ENCODE measurements around the gene MAPK8IP2.
"Not testable (repeated sequence)": the region's sequence is repeated elsewhere in the genome, so short reads cannot be mapped to it uniquely, and the experiment has no call there.

The MAPK8IP2 gene

DNA sequence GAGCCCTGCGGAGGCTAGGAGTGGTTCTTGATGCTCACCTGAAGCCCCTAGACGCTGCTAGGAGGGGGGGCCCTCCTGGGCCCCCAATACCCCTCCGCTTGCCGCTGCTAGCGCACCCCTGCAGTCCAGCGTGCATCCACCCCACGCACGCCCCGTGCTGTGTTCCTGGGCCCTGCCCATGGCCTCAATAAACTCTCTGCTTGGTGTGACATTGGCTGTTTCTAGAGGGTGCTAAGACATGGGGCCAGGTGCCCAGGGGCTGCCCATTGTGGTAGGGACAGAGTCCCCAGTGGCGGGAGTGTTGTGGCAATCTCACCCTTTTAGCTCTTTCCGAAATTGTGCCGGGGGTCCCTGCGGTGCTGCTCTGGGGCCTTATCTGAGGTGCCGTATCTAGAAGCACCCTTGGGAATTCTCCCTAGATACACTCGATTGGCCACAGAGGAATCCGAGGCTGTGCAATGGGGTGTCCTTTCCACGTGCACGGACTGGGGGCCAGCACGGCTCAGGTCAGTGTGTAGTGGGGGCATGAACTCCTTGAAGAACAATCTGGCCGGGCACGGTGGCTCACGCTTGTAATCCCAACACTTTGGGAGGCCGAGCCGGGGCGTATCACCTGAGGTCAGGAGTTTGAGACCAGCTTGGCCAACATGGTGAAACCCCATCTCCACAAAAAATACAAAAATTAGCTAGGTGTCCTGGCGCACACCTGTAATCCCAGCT is 10.9 kb downstream of the MAPK8IP2 start:
- DNase-seq (ENCODE audit: extremely low read depth in 1 of 2, low read depth in 1 of 2) = no peak

DNA sequence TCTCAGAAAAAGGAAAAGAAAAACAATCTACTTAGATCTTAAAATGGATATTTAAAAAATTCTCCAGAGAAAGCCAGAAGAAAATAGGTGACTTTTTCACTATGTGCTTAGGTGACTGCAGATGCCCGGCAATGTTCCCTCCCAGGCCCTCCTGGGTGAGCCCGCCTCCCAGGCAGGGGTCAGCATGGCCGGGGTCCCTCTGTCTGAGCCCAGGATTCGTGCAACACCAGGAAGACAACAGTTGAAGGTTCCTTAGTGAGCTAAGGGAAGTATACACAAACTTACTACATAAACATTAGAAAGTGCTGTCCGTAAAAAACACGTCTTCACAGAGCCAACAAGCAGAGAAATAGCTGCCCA is 11.6 kb downstream of the MAPK8IP2 start:
- DNase-seq (ENCODE audit: extremely low read depth in 1 of 2, low read depth in 1 of 2) = no peak

DNA sequence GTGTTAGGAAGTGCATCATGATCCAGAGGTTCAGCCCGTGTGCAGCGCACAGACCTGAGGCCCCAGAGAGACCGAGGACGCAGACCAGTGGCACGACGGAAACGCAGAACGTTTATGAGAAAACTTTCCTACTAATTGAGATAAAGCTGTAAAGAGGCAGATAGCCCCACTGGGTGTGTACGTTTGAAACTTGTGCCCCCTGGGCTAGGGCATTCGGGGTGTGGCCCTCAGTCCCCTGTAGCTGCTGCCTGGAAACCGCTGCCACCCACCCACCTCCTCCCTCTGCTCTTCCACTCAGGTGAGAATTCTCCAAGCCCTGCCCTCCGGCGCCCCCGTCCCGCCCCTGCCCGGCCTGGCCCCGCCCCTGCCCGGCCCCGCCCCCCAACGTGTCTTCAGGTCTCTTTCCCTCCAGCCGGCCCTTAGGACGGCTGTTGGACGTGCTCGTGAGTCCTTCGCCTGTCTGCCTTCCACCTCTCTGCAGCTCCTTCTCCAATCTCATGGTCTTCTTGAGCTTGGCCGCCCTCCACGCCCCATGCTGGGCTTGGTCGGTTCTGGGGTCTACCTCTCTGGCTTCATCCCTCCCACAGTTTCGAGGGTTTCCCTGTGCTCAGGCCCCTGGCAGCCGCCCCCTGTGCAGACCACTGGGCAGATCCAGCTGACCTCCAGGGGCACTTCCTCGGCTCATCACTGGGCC is 12.1 kb downstream of the MAPK8IP2 start:
- no peak for DNase-seq (ENCODE audit: extremely low read depth in 1 of 2, low read depth in 1 of 2)

DNA sequence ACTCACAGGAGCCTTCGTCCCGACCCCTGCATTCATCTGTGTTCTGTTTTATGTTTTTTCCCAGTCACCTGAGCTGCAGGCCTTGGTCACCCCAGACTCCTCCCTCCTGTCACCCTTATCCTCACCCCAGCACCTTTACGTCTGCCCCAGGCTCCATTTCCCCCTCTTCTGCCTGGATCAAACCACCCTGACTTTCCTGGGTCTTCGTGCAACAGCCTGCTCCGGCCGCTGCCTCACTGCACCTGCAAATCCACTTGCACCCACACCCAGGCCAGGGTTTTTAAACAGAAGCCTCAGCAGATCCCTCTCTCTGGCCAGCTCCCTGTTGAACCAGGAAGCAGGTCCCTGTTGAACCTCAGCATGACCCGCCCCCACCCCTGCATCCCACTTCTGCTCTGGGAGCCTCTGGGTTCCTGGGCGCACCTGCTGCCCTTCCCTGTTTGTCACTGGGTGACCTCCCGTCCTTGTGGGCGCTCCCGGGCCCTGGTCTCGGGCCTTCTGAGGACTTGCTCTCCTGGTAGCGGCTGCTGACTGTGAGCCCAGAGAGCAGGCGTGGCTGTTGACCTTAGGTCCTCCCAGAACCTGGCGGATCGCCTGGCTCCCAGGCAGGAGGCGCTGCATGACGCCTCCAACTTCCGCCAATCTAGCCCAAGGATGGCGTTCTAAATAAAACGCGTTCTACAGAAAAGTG is 12.8 kb downstream of the MAPK8IP2 start:
- DNase-seq (ENCODE audit: extremely low read depth in 1 of 2, low read depth in 1 of 2) = no peak

DNA sequence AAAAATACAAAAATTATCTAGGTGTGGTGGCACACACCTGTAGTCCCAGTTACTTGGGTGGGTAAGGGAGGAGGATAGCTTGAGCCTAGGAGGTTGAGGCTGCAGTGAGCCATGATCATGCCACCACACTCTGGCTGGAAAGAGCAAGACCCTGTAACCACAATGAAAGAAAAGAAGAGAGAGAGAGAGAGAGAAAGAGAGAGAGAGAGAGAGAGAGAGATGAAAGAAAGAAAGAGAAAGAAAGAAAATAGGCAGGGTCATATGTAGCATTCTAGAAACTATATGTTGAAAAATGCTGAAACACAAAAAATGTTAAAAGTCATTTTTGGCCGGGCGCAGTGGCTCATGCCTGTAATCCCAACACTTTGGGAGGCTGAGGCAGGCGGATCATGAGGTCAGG is 13.7 kb downstream of the MAPK8IP2 start:
- DNase-seq (ENCODE audit: extremely low read depth in 1 of 2, low read depth in 1 of 2) = not testable (repeated sequence)

DNA sequence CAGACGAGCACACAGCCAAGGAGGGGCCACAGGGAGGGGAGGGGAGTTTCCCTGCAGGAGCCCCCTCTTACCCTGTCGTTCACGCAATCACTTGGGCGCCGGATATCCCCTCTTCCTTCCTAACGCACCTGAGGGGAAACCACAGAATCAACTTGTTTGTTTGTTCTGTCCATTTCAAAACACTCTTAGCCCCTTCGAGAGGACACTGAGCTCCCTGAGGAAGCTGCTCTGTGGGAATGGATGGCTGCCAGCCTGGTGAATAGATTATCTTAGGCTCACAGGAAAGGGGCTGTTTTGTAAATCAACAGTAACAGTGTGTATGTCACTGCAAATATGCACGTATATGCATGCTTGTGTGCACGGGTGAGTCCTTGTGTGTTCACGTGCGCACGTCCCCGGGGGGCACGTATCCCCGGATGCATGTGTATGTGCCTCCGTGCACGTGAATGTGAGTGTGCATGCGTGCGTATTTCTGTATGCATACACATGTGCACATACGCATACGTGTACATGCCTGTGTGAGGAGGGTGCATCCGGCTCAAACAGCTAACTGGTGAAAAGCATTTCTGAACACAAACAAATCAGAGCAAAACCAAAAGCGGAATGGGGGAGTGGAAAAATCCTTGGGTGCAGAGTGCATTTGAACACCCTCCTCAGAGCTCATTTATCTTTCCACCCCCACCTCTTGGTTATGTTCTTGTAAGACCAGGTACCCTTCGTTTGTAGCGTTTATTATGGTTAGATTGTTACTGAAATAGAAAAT is 20.2 kb downstream of the MAPK8IP2 start:
- peak; percentile 75 to 79 for DNase-seq (ENCODE audit: extremely low read depth in 1 of 2, low read depth in 1 of 2)

DNA sequence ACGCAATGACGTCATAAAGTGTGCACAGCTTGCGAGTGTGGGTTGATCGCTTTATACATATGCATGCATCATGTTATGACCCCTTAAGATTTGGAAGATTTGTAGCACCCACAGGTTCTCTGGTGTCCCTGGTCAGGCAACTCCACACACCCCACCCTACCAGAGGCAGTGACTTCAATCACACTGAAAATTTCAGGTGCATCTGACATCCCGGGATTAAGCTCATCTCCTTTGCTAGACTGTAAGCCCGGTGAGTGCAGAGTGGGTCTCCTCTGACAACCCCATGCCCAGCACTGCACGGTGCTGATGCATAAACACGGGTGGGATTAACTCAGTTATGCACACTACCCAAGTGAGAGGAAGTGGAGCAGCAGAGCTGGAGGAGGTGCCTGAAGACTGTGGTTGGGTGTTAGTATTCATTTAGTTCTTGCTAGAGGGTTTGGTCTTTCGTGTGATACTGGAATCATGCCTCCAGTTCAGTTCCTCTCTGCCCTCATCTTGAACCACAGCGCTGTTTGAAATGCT is 20.8 kb downstream of the MAPK8IP2 start:
- DNase-seq (ENCODE audit: extremely low read depth in 1 of 2, low read depth in 1 of 2) = no peak

DNA sequence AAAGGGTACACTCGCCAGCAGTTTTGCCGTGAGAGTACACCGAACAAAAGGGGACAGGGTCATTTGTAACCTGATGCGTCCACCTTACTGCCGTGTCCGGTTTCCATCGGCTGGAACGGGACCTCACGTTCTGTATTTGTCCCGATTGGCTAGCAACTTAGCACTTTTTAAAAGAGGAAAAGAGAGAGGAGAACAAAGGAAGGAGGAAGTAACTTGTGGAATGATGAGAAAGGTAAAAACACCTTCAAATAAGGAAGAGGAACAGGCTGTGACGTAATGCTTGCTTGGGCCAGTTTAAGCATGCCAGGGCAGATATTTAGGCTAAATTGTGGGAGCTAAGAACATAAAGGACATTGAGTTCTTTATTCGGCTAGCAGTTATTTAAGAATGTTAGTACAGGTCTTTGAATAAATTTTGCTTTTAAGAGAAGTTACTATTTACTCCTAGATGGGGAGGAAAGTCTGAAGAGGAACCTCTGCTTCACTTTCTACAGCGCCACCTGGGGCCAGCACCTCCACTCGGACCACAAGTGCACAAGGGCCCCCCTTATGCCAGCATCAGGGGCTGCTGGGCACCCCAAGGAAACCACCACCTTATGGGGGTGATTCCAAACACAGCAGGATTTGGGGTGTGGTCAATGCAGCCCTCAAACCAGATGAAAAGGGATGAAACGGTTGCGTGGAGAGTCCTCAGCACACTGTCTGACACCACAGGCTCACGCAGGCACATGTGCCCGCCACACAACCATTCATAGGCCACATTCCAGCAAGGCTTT is 21.5 kb downstream of the MAPK8IP2 start:
- DNase-seq (ENCODE audit: extremely low read depth in 1 of 2, low read depth in 1 of 2) = no peak

DNA sequence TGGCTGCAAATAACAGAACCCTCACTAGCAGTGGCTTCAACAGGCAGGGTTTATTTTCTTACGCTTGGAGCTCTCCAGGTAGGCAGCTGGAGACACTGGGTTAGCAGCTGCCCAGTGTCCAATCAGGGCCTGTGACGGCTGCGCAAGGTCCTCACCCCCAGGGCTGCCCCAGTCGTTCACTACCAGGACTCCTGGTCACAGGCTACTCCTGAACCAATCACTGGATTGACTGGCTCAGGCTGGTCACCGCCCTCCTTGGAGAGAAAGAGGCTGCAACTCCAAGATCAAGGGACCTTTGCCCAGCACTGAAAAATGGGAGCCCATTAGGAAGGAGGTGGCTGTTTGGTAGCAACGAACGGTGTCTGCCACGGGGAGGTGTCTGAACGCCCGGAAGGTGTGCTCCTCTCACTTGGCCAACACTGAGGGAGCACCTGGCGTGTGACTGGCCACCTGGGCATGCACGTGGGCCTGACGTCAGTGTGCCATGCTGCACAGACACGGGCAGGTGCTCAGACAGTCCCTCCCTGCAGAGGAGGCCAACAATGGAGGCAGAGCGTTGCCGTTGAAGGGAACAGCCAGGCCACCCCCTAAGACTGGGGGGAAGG is 22.2 kb downstream of the MAPK8IP2 start:
- no peak for DNase-seq (ENCODE audit: extremely low read depth in 1 of 2, low read depth in 1 of 2)

DNA sequence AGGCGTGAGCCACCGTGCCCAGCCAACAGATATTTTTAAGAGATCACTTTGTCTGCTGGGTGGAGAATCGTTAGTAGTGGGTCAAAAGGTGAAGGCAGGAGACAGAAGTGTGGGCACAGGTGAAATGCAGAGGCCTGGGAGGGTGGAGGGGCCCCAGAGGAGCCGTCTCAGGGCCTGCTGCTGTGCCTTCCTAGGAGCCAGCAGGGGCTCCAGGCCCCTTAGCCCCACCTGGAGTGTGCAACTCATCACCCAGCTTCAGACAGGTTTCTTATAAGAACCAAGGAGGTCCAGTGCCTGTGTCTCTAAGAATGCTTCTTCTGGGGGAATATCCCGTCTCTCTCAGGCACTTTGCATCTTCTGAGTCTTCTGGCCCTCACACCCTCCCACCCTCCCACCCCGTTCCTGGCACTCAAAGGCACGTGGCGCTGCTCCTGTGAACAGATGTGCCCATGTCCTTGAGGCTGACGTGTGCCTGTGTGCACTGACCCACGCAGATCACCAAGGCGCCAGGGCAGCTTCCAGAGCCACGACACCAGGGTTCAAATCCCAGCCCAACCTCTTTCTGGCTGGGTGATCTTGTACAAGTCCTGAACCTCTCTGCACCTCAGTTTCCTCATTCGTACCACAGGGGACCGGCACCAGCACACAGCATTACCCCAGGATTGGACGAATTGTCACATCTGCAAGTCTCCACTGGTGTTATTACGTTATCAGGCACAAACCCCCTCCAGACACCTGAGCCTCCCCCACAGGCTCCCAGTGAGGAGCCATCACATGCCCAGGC is 23.9 kb downstream of the MAPK8IP2 start:
- no peak for DNase-seq (ENCODE audit: extremely low read depth in 1 of 2, low read depth in 1 of 2)

DNA sequence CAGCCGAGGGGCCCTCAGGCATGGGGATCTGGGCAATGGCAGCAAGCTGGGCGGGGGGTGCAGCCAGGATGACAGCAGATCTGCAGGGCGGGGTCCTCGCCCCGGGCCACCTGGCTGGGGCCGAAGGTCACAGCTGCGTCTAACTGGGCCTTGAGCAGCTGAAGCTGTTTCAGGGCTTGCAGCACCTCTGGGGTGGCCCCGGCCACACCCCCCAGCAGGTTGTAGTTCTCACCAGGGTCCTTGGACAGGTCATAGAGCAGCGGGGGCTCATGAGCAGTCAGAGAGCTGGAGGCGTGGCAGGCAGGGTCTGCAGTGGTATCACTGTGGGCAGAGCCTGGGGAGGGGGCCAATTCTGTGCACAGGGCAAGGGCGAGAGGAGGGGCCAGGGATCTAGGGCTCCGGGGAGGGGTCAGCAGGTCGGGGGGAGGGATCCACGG is 24.6 kb downstream of the MAPK8IP2 start:
- no peak for DNase-seq (ENCODE audit: extremely low read depth in 1 of 2, low read depth in 1 of 2)

DNA sequence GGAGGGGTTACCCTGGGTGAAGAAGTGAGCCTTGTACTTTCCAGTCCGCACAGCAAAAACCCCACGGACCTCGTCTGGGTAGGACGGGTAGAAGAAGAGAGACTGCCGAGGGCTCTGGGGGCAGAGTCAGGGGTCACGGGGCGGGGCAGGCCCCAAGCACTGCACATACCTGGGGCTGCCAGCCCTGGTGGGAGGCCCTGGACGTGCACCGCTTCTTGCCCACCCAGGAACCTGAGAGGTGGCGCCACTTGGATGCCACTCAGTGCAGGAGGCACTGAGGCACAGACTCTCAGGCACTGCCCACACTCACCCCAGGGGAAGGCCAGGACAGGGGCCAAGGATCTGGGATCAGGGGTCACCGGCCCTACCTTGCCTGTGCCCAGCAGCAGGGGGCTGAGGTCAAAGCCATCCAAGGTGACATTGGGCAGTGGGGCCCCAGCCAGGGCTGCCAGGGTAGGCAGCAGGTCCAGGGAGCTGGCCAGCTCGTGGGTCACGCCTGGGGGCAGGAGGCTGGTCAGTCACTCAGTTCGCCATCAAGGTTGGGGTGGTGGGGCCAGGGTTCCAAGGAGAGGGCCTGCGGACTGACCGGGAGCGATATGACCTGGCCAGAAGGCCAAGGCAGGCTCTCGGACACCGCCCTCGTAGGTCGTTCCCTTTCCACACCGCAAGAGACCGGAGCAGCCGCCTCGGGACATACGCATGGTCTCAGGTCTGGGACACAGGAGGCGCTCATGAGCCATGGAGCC is 25.1 kb downstream of the MAPK8IP2 start:
- no peak for DNase-seq (ENCODE audit: extremely low read depth in 1 of 2, low read depth in 1 of 2)

DNA sequence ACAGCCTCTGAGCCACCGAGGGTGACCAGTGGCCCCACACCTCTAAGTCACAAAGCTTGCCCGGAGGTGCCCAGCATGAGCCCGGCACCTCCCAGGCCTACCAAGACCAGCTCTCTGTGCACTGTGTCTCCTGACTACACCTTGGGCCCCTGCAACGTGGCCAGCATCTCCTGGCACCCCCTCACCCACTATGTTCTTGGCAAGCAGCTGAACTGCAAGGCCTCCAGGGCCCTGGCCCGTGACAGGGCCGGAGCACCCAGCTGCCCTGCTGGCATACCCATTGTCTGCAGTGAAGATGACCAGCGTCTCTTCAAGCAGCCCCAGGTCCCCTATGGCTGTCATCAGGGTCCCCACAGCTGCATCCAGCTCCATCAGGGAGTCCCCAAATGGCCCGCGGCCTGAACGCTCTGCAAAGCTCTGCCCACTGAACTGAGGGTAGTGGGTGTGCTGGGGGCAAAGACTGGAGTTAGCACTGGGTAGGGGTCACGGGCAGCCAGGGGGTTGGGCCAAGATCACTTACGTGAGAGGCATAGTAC is 25.8 kb downstream of the MAPK8IP2 start:
- DNase-seq (ENCODE audit: extremely low read depth in 1 of 2, low read depth in 1 of 2) = no peak

DNA sequence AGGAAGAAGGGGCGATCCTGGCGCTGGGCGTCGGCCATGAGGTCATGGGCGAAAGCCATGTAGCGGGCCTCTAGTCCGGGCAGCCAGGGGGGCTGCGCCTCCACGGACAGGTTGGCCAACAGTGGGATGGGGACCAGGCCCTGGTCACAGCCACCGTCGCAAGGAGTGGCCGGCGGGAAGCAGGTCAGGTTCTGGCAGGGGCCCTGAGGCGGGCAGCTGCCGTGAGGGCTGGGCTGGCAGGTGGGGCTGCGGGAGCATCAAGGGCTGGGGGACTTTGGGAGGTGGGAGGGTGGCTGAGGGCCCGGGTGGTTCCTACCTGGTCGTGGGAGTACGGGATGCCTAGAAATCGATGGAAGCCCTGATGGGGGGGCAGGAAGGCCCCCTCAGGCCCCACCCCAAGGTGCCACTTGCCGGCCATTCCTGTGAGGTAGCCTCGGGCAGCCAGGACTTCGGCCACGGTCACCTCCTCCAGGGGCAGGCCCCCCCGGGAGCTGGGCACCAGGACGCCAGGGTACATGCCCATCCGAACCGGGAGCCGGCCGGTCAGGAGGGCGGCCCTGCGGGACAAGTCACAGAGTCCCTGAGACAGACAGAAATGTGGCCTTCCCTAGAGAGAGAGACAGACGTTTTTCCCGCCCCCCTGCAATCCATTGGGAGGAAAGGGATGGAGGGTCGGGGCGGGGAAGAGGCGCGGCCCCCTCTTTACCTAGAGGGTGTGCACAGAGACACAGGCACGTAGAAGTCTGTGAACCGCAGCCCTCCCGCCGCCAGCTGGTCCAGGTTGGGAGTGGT is 26.5 kb downstream of the MAPK8IP2 start:
- no peak for DNase-seq (ENCODE audit: extremely low read depth in 1 of 2, low read depth in 1 of 2)

DNA sequence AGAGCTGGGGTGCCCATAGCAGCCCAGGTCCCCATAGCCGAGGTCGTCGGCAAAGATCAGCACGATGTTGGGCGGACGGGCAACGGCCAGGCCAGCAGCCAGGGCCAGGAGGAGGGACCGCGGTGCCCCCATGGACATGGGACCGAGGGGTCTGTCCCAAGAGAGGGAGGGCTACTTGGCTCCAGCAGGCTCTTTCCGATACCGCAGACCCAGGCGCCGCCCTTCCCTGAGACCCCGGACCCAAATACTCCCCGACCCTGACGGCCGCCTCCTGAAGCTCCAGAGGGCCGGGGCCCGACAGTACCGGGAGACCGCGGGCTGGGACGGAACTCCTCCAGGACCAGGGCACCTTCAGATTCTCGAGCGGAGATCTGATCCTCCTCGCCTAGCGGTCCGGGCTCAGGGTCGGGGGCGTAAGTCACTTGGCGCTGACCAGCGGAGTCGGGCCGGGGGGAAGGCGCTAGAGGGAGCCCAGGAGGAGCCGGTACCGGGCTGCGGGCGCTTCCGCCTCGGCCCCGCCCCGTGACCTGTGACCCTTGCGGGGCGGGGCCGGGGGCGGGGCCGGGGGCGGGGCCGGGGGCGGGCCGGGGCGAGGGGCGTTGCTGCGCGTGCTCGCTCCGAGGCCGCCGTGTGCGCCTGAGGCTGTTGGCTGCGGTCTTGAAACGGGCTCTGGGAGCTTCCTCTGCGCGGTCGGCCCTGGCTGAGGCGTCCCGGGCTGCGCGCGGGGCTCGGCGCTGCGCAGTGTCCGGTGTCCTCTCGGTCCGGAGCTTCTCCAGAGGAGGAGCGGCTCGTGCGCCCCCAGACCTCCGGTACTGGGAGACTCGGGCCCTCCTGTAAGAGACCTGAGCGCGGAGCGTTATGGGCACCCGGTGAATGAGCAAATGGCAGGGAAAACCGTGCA is 27.3 kb downstream of the MAPK8IP2 start, which contains the start of gene ARSA:
TSS of gene ARSA (minus strand) at position 511 of the 901 bp plus-strand sequence. CDS start at position 138, 373 bp downstream.
- peak in 1 of 2 donors; percentile 59 for DNase-seq (ENCODE audit: extremely low read depth in 1 of 2, low read depth in 1 of 2)

DNA sequence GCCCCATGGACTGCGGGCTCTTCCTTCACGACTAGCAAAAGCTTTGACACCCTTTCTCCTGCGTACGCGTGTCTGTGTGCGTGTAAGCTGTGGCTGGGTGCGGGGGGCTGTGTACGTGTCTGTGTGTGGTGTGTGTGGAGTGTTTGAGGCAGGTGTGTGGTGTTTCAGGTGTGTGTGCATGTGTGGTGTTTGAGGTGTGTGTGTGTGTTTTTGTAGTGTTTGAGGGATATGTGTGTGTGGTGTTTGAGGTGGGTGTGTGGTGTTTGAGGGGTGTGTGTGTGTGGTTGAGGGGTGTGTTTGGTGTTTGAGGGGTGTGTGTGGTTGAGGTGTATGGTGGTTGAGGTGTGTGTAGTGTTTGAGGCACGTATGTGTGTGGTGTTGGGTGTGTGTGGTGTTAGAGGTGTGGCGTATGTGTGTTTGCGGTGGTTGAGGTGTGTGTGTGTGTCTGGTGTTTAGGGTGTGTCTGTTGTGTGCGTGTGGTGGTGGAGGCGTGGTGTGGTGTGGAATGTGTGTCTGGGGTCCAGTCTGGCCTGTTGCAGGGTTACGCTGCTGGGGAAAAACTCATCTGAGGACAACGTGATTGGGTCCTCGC is 28.0 kb downstream of the MAPK8IP2 start:
- DNase-seq (ENCODE audit: extremely low read depth in 1 of 2, low read depth in 1 of 2) = no peak
